Activated CD4-positive, alpha-beta T cell treated with anti-CD3 and anti-CD28 coated beads, Interleukin-2, amount 50 U/mL, for 24 hours (primary cell): ENCODE results near the gene TMTC1.
"Not testable (repeated sequence)": the region's sequence is repeated elsewhere in the genome, so short reads cannot be mapped to it uniquely, and the experiment has no call there.

Source experiments
- DNase-seq, 2 donors: peaks; one replicate each; pipeline ENCODE4 v3.0.0-alpha.2; 2020; ENCODE audit warnings: low read depth in 1 of 2, low spot score in 1 of 2

The TMTC1 gene

DNA sequence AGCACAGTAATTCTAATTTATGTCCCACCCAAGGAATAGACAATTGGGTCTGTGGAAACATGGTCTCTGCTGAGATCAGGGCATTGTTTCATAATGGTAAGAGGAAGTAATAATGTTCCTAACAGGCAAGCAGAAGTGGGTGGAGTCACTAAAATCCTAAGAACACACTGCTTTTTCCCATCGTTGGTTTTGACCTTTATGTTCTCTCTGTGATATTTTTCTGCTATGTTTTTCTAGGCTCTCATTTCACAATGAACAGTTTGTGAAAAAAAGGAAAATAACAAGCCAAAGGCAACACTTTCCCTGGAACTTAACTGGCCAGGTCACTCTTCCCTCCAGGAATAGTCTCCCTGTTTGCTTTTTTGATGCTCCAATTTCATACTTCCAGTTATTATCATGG lies 205.7 kb downstream of the TMTC1 start:
- no peak for DNase-seq

DNA sequence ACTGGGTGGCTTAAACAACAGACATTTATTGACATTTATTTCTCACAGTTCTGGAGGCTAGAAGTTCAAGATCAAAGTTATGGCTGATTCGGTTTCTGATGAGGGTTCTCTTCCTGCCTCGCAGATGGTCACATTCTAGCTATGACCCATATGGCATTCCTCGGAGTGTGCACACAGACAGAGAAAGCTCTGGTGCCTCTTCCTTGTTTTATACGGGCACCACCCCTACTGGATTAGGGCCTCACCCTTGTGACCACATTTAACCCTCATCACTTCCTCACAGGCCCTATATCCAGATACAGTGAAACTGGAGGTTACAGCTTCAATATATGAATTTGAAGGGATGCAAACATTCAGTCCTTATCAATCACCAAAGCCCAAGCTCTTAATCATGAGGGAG lies 209.2 kb downstream of the TMTC1 start:
- DNase-seq = no peak

DNA sequence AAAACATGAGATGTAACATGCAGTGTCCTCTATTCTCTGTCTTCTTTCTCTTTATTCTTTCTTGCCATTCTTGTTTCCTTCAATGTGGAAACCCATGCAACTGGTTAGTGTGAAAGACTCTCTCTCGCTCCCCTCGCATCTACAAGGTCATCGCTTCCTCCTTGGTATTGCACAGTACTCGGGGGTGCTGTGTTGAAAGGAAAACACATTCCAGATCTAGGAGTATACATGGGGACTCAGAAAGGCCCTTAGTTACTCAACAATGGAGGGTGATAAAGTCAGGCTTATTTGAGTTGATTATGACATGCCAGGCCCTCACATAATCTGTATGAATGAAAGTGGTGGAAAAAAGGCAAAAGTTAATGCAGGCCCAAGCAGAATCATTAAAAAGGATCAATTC lies 210.8 kb downstream of the TMTC1 start:
- no peak for DNase-seq

DNA sequence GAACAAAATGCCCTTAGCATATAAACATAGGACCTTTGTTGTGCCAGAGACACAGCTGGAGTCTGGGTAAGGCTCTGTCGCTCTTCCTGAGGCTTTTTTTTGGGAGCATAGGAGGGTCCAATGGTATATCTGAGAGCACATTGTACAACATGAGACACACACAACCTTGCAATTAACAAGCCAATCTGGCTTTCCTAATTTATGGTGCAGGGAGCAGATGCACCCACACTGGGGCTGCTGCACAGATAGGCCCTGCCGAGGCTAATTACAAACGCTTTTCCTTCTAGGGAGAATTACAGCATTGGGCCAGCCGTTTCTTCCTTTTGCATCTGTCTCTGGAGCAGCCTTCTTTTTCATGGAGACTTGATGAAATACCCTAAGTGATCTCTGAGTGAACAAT lies 211.3 kb downstream of the TMTC1 start:
- DNase-seq = no peak

DNA sequence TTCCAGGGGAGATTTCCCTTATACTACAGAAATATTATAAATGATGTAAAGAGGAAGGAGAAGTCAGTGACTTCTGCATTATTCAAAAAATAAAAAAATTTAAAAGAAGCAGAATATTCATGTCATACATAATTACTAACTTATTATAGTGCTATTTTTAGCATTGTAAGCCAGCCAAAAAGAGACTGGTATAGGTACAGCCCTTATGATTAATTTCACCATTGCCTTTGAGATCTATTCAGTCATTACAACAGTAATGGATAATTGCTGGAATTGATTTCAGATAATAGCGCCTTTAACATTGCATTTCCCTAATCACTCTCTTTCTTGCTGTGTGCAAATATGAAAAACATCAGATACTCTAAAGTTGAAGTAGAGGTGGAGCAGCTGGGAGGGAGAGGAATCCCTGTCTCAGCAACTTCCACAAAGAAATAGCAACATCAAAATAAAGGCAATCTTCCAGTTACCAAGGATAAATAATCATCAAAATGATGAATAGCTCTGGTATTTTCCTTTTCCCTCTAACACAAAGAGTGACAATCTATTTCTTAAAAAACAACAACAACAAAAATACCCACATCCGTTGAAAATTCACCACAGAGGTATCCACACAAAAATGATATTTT lies 214.5 kb downstream of the TMTC1 start:
- DNase-seq = no peak

DNA sequence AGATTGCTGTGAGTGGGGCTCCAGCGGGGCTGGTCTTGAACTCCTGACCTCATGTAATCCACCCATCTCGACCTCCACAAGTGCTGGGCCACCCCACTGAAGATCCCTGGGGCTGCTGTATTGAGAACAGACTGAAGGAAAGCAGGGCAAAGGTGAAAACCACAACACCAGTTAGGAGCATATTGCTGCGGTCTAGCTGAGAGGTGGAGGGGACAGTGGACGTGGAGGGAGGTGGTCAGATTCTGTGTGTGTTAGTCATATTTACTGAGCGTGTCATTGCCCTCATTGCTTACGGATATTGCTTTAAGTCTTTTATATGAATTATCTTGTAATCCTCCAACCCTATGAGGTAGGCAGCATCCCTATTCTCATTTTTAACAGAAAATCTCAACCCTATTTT lies 217.3 kb downstream of the TMTC1 start:
- no peak for DNase-seq

DNA sequence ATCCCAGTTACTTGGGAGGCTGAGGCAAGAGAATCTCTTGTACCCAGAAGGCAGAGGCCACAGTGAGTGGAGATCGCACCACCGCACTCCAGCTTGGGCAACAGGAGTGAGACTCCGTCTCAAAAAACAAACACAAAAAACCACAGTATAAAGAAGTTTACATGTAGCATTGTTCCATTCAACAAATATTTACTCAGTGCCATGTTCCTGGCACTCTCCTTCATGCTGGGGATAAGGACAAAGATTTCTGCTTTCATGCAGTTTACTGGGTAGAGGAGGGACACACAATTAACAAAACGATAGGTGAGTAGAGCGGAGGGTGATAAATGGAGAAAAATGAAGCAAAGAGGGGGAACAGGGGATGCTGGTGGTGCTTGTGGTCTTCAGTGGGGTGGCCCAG lies 218.0 kb downstream of the TMTC1 start:
- DNase-seq = no peak

DNA sequence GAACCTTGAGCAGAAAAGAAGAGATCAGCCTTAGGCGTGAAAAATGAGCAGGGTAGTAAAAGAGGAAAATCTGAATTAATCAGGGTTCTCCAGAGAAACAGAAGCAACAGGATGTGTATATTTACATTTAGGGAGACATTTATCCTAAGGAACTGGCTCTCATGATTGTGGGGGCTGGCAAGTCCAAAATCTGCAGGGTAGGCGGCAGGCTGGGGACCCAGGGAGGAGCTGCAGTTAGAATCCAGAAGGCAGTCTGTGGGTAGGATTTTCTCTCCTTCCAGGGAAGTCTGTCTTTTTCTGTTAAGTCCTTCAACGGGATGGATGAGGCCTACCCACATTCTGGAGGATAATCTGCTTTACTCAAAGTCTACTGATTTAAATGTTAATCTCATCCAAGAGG lies 218.8 kb downstream of the TMTC1 start:
- no peak for DNase-seq

DNA sequence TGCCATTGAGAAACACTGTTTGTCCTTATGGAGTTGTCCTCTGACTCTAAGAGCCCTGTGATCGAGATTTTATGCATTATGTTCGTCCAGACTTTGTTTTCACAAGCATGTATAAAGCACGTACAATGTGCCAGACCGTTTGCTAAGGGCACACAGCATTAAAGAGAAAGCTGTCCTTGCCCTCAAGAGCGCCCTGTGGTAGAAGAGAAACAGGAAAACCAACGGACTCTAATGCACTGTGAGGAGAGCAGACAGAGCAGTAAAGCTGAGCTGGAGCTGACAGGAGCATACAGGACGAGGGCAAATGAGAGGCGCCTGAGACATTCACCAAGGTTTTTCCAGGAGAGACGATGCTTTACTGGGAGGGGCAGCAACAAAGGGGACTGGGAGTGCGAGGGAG lies 220.1 kb downstream of the TMTC1 start:
- no peak for DNase-seq

DNA sequence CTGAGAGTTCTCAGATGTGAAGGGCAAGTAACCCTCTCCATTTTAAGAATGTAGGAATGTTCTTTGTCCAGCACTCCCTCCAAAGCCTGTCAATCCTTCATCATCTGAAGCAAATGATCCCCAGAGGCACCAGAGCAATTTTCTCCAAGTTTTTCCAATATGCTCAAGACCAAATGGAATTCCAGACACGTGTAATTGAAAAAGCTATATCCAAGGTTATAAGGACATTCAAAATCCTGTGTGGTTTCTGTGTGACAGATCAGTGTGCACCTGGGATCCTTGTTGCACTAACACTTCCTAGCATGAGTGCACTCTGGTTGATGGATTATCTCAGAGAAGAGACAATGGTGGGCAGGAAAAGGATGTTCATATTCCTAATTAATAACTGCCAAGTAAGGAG lies 220.7 kb downstream of the TMTC1 start:
- DNase-seq = no peak

DNA sequence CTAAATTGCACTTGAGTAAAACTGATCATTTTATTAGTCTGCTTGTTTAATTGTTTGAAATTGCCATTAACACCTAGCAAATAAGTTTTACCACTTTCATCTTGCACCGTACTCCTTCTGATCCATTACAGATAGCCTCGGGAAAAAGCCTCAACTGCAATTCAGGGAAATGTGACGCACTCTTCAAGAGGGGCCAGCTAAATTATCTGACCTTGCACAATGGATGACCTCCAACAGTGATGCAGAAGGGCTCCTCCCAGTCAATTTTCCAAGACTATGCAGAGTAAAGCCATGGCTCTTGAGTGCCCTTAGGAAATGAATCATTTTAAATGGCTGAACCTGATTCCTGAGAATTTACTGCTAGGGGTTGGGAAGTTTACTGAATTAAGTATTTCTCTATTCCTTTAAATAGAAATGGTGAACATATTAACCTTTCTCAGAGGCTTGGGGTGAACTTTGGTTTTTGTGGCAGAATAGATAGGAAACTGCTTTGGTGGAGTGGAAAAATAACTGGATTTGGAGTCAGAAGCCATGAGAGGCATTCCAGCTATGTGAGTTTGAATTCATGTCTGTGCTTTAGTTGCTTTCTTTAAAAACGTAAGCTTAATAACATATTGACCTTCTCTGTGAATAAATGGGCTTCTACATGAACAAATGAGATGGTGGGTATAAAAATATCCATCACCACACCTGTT lies 221.5 kb downstream of the TMTC1 start:
- DNase-seq = no peak

DNA sequence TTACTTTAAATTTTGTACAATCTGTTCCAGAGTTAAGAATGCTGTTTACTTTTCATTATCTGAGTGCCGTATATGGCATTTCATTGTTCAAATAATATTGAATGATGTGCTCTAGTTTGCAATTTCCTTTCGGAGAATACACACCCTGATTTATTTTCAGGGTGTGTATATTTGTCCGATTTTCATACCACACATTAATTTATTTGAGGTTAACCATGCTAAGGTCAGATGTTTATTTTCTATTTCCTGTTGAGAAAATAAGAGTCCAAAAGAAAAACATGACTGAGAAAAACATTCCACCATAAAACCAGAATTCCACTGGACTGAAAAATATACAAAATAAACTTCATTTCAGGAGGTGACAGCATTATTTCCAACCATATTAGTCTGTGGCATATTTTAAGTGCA lies 222.1 kb downstream of the TMTC1 start:
- no peak for DNase-seq

DNA sequence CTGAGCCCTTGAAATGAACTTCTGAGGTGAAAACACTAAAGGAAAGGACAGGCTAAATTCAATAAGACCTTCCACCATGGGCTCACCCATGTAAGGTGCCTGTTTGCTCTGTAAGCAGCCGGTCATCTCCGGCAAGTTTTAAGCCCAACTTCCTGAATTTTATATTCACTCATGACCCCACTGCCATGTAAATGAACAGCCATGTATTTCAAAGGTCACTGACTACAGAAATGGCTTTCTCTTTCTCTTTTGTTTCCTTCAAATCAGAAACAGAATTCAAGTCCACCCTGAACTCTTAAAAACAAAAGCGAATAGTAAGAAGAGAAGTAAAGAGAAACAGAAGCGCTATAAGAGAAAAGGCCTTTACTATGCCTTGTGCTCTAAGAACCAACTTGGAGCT lies 224.5 kb downstream of the TMTC1 start:
- no peak for DNase-seq

DNA sequence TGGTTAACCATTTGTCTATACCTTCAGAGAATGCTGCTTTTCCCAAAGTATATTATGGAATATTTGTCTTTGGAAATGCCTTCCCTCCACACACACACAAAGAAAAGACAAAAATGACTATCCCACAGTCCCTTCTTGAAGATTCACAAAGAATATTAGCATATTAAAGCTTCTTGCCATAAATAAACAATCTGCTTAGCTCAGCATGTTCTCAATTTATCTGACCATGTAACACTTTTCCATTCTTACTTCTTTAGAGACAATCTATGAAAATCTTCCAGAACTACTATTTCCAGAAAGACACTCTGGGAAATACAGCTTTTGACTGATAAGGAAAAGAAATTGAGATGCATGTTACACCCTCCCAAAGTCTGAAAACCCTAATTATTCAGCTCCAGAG lies 227.4 kb downstream of the TMTC1 start:
- DNase-seq = no peak

DNA sequence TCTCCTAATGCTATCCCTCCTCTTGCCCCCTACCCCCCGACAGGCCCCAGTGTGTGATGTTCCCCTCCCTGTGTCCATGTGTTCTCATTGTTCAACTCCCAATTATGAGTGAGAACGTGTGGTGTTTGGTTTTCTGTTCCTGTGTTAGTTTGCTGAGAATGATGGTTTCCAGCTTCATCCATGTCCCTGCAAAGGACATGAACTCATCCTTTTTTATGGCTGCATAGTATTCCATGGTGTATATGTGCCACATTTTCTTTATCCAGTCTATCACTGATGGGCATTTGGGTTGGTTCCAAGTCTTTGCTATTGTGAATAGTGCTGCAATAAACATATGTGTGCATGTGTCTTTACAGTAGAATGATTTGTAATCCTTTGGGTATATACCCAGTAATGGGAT lies 228.3 kb downstream of the TMTC1 start:
- not testable (repeated sequence) for DNase-seq

DNA sequence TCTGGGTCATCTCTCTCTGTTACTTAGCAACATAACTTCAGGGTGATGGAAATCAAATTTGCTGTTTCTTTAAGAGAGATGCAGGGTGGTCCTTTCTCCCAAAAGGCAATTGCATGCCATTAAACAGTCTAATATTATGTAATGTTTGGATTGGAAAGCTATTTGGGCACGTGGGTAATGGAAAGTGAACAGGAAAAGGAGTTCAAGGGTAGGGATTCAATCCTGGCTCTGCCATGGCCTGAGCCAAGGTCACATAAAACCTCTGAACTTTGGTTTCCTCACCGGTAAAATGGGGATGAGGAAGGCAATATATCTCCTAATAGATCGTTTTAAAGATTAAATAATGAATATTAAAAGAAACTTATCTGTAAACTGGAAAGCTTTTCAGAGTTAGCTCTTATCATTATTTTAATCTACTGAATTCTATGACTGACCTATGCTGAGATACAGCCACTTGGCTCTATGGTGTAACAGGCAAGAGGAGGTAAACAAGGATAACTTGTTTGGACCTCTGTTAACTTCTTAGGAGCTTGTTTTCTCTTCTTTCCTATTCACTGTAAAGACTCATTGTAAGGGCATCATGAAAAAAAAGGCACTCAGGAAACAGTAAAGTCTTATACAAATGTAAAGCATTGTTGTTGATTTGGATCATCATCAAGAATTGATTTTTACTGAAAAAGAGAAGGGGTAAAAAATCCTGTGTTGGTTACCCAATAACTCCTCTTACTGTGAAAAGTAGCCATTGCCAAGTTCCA lies 230.6 kb downstream of the TMTC1 start:
- no peak for DNase-seq

DNA sequence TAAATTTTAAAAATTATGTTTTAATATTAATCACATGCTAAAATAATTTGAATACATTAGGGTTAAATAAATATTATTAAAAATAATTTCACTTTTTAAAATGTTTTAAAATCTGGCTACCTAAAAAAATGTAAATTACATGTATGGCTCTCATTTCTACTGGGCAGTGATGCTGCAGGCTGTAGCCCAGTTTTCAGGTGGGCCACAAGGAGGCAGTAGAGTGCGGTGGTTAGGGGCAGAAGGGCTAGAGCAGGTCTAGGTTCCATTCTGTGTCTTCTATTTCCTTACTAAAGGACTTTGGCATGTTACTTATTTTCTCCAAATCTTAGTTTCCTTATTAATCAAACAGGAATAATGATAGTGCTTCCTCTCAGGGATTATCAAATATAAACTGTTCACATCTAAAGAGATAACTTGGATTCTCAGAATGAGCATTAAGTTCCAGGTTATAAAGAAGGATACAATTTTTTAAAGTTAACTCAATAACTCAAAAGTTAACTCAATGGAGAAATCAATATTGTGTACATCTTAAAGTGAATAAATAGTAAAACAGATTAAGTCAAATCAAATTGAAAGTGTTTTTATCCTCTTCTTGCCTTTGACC lies 231.3 kb downstream of the TMTC1 start:
- peak; percentile 4 to 37 for DNase-seq

DNA sequence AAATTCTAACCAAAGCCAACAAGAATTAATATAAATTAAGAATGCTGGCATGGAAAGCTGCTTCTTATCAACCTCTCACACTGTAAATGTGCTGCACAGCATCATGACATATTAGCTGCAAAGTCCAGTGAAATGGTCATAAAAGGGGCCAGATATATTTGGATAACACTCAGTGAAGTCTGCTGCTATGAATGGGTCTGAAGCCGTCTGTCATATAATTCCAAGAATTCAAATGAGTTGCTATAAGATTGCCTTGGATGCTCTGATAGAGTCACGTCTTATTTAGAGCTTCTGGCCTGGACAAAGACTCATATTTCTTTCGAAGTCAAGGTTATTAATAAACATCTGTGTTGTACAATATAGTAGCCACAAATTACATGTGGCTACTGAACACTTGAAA lies 231.9 kb downstream of the TMTC1 start:
- DNase-seq = no peak

DNA sequence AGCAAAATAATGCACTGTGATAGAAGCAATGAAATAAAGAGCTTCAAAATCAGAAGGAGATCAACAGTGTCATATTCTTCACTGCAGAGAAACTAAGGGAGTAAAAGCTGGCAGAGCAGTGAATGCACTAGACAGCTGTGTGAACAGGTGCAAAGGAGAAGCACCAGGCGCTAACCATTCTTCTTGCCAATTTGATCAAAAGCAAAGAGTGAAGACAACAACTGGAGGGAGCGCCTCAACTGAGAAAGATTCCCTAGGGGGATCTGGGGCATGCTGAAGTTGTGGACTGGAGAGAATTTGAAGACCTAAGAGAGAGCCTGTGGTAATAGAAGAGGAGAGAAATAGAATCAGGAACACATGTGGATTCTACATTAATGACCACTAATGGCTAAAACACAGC lies 235.9 kb downstream of the TMTC1 start:
- DNase-seq = no peak

DNA sequence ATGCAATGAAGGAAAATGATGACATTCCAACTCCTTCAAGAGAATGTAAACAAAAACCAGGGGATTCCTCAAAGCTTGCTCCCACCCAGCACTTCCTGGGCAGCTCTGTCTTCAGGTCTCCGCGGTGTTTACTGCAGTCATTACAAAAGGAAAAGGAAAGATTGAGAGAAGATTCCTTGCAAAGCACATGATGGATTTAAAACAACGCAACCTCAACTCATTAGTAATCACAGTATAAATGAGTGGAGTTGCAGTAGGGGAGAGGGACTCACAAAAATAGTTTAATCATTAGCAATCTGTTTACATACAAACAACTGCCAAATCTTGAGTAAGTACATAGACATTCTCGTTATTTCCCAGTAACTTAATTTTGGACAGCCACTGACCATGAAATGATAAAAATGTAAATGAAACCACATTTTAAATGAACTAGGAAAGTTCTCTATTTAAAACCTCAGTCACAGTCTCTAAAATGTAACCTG lies 236.6 kb downstream of the TMTC1 start:
- DNase-seq = no peak

DNA sequence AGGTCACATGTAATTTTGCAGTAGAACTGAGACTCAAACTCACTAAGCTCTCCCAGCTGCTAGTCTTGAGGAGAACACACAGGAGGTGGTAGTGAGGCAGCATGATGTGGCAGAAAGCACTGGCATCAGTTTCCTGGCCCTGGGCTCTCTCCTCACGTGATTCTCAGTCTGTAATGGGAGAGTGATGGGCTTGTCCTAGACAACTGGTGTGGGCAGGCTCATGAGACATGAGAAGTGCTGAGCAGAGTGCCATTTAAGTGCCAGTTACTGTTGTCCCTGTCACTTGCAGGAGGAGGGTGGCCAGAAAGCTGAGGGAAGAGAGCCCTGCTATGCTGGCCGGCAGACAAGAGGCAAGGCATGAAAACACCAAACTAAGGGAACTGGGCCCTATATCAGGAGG lies 237.7 kb downstream of the TMTC1 start:
- DNase-seq = no peak

DNA sequence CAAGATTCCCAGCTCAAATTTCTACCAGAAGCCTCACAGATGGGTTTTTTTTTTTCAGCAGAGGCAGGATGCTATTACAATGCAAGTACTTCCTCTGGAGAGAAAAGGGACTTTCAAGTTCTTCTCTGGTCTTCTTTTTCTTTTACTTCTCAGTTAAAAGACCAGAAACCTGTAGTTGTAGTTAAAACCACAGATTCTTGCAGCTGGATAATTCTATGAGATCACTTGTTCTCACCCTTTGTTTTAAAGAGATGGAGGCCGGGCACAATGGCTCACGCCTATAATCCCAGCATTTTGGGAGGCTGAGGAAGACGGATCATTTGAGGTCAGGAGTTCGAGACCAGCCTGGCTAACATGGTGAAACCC lies 238.7 kb downstream of the TMTC1 start:
- no peak for DNase-seq
